MM.1S (cell line): ENCODE results near the gene ERG.

Experiments used
- EZH2 ChIP-seq: fragments of 300-600 bp; sonication (generic); optimal IDR thresholded peaks from 2 replicates; pipeline ENCODE3; 2017; ENCODE audit warnings: low read depth, mild to moderate bottlenecking, antibody characterized with exemption, low read length, mixed read lengths
- EZH2phosphoT487 ChIP-seq: fragments of 300-600 bp; sonication (generic); IDR thresholded peaks from 2 replicates; pipeline ENCODE4 v1.6.1; 2018; ENCODE audit warnings: antibody characterized with exemption, low read length
- TF ChIP-seq, protein P1 (sequence below): fragments of 300-600 bp; sonication (generic); IDR thresholded peaks from 2 replicates; pipeline ENCODE4 v1.5.1; 2016; ENCODE audit warnings: antibody characterized with exemption, low read length, mixed read lengths

- TF ChIP-seq, protein P1, sequence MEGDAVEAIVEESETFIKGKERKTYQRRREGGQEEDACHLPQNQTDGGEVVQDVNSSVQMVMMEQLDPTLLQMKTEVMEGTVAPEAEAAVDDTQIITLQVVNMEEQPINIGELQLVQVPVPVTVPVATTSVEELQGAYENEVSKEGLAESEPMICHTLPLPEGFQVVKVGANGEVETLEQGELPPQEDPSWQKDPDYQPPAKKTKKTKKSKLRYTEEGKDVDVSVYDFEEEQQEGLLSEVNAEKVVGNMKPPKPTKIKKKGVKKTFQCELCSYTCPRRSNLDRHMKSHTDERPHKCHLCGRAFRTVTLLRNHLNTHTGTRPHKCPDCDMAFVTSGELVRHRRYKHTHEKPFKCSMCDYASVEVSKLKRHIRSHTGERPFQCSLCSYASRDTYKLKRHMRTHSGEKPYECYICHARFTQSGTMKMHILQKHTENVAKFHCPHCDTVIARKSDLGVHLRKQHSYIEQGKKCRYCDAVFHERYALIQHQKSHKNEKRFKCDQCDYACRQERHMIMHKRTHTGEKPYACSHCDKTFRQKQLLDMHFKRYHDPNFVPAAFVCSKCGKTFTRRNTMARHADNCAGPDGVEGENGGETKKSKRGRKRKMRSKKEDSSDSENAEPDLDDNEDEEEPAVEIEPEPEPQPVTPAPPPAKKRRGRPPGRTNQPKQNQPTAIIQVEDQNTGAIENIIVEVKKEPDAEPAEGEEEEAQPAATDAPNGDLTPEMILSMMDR = no peak
- no peak for TF ChIP-seq EZH2
- TF ChIP-seq EZH2phosphoT487 = no peak
These were observed 27.2 kb upstream of the ERG start for GRCh38 chr21:38525454-38525853.
